ENCODE measurements around the gene CDK4.

The CDK4 gene

GRCh38 chr12:57771873-57772428, 19.8 kb upstream of the CDK4 start, which contains the start of gene METTL1:
TSS of gene METTL1 (minus strand) at chr12:57772105. CDS start at chr12:57772083, 22 bp downstream.
- DNase-seq = peak; percentile 94 to 95

GRCh38 chr12:57771236-57771872, 19.2 kb upstream of the CDK4 start:
- DNase-seq = peak; percentile 95 to 96

GRCh38 chr12:57770734-57771133, 18.6 kb upstream of the CDK4 start:
- DNase-seq = no peak

- no peak for DNase-seq
Measured at GRCh38 chr12:57769594-57769993, 17.5 kb upstream of the CDK4 start.

GRCh38 chr12:57767876-57768275, 15.8 kb upstream of the CDK4 start:
- DNase-seq = no peak

GRCh38 chr12:57767305-57767698, 15.2 kb upstream of the CDK4 start:
- DNase-seq = no peak

GRCh38 chr12:57766464-57767304, 14.6 kb upstream of the CDK4 start, which contains the start of gene CYP27B1:
TSS of gene CYP27B1 (minus strand) at chr12:57767078. CDS start at chr12:57767041, 37 bp downstream.
- peak; percentile 27 to 38 for DNase-seq

- DNase-seq = peak in 1 of 2 experiments; percentile 31
Measured at GRCh38 chr12:57765698-57766463, 13.8 kb upstream of the CDK4 start.

GRCh38 chr12:57765003-57765697, 13.0 kb upstream of the CDK4 start:
- DNase-seq = peak; percentile 67 to 76

GRCh38 chr12:57764662-57765002, 12.5 kb upstream of the CDK4 start:
- DNase-seq = peak; percentile 47 to 58

- no peak for DNase-seq
Measured at GRCh38 chr12:57763881-57764661, 12.0 kb upstream of the CDK4 start.

- no peak for DNase-seq
Measured at GRCh38 chr12:57762463-57762862, 10.4 kb upstream of the CDK4 start.

GRCh38 chr12:57761391-57761998, 9.4 kb upstream of the CDK4 start:
- DNase-seq = no peak

- no peak for DNase-seq
Measured at GRCh38 chr12:57760347-57760982, 8.4 kb upstream of the CDK4 start.

- peak; percentile 30 to 51 for DNase-seq
Measured at GRCh38 chr12:57759360-57759980, 7.4 kb upstream of the CDK4 start.

GRCh38 chr12:57758552-57759359, 6.6 kb upstream of the CDK4 start:
- no peak for DNase-seq

- DNase-seq = no peak
Measured at GRCh38 chr12:57757771-57758170, 5.7 kb upstream of the CDK4 start.

- DNase-seq = peak; percentile 74 to 82
Measured at GRCh38 chr12:57756406-57757341, 4.6 kb upstream of the CDK4 start.

All from activated CD4-positive, alpha-beta T cell treated with anti-CD3 and anti-CD28 coated beads, Interleukin-2, amount 50 U/mL, for 48 hours (primary cell).